Measurements from ENCODE around the gene GNAS-AS1.
A peak's percentile ranks its signal among the peaks of the same experiment; 100 is the strongest.
"Not testable (repeated sequence)": the region's sequence is repeated elsewhere in the genome, so short reads cannot be mapped to it uniquely, and the experiment has no call there.

Gene GNAS-AS1

DNA sequence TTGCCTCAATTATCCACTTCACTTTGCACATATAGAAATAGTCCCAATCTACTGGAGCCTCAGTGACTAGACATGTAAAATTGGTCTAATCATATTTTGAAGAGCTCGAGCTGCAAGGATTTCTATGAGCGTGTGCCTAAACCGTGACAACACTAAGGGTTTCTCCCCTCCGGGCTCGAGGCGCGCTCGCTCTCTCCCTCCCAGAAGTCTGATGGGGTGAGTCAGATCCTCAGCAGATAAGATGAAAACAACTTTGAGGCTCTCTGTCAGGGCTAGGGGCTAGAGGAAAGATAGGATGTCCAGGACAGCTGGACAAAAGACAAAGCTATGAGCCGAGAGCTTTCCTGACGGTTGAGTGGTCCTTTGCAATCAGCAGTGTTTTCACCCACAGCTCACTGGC, 16.8 kb downstream of the GNAS-AS1 start:
- DNase-seq, result no peak

DNA sequence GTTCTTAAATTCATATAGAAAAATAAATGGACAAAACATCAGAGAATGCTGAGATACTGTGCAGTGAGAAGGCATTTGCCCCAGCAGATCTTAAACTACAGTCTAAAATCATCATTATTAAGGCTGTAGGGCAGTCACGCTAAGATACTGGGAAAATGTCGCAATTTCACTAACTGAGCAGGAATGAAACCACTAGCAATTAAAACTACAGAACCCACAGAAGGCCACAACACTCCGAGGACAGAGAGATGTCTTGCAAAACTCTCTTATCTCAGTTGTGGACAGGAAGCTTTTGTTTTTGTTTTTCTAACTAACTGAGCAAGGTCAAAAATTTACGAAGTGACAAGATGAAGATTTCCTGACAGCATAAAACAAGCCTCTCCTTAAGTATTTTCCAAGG, 18.2 kb downstream of the GNAS-AS1 start:
- DNase-seq, result no peak

DNA sequence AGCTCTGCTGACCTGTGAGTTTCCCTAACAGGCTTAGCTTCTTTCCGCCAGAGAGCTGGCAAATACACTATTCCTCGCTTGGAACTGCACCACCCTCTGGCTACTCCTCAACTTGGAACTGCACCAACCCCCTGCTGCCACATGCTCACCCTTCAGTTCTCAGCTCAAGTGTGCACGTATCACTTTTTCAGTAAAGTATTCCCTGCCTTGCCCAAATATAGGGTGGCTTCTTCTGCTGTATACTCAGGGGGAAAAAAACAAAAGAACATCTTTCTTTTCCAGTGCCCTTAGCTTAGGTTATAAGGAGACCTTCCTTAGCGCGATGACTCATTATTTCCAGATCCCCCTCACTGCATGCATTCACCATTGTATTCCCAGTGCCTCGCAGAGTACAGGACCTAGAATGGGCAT, 21.2 kb downstream of the GNAS-AS1 start:
- DNase-seq, result no peak

DNA sequence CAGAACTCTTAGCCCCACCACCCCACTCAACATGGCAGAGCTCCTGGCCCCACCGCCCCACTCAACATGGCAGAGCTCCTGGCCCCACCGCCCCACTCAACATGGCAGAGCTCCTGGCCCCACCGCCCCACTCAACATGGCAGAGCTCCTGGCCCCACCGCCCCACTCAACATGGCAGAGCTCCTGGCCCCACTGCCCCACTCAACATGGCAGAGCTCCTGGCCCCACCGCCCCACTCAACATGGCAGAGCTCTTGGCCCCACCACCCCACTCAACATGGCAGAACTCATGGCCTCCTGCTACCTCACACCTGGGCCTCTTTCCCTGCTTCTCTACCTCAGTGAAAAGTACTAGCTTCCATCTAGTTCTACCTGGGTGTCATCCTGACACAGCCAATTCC, 21.9 kb downstream of the GNAS-AS1 start:
- DNase-seq, result not testable (repeated sequence)

DNA sequence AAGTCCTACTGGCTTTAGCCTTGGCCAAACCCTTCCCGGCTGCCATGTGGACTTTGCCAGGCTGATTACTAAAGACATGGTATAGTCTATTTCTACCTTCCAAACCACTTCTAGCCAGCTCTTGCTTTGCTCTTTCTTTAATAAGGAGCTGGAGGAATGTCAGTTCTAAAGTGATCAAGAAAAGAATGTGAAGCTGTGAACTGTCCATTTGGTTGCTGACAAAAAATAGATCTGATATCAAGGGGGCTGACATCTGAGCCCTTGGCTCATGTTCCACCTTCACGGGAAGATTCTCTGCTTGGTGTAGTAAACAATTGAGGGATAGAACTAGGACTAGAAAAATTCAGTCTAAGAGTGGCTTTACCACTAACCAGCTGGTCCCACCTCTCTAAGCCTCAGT, 22.6 kb downstream of the GNAS-AS1 start:
- no peak for DNase-seq

DNA sequence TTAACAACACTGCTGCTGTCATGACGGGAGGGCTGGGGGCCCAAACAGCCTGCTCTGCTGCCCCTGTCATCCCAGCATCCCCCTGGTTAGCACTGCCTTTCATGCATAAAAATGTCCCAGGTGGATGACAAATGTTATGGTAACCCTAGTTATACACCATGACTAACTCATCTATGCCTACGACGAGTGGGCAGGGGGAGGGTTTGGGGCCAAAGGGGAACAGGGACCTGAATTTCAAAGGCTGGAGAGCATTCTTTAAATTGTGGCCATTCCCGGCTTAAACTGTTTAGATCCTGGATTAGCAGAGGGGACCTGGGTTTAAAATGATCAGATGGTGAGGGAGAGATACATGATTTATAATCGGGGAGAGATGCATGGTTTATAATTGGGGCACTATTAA, 24.4 kb downstream of the GNAS-AS1 start:
- no peak for DNase-seq

DNA sequence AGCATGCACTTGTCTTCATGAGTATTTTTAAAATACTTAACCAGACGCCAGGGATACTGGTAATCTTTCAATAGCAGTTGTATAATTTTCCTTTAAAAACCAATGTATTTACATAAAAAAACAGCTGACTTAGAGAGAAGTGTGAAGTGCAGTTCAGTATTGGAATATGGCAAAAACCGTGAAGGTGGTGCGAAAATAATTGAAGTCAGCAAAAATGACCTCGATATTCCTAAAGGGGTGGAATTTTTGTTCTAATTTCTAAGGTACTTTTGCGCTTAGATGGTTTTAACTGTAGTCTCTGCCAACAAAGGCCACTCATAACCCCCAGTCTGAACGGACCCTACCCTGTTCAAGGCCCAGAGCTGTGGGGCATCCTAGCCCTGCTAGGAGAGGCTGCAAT, 25.3 kb downstream of the GNAS-AS1 start:
- no peak for DNase-seq

DNA sequence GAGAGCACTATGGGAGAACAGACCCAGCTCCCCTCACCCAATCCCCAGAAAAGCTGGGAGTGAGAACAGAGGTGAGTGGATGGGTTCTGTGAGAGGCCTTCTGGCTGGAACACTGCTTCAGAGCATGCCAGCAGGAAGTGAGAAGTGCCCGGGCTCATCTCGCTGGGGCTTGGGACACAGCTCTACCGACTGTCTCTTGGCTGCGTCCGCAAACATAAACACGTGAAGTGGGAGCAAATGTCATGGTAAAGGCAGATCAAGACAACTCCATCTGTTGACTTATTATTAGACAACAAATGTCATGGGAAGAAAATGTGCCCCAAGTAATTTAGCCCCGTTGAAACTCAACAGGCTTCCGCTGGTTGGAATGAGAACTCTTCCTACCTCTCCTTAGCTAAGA, 25.9 kb downstream of the GNAS-AS1 start:
- no peak for DNase-seq

DNA sequence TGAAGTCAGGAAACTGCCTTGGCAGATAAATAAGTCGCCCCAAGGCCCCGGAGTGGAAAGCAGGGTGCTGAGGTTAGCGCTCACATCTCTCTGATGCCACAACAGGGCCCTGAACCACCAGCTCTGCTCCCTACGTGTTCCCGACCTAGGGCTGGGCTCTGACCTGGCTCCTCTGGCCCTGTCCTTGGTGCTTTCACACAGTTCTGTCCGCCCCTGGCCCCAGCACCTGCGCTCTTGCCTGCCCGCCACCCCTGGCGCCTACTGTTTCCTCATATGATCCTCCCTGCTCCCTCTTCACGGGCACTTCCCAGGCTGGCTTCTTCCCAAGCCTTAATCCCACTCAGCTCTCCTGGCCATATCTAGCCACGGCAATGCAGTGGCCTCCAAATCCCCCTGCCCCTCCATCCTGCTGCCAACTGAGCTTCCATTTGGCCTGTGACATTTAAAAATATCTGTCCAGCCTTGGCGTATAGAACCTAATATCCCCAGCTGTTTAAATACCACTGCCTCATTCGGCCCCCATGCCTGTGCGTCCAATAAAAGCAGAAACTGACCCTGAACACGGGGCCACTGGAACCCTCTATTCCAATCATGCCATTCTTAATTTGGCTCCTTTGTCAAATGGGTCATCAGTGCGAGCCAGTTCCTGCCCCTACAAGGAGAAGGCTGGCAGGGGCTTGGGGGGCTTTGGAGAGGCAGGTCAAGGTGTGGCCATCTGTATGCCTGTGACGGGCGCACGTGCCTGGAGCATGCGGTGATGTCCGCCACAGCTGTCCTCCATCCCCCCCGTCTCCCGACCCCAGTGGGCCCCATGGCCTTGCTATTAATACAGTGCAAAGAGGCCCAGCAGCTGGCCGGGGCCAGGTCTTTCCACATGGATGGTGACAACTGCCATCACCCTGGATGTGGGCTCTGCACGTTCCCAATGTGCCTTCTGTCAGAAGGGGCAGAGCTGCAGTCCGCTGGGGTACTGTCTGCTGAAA, 27.7 kb downstream of the GNAS-AS1 start:
- DNase-seq, result no peak

DNA sequence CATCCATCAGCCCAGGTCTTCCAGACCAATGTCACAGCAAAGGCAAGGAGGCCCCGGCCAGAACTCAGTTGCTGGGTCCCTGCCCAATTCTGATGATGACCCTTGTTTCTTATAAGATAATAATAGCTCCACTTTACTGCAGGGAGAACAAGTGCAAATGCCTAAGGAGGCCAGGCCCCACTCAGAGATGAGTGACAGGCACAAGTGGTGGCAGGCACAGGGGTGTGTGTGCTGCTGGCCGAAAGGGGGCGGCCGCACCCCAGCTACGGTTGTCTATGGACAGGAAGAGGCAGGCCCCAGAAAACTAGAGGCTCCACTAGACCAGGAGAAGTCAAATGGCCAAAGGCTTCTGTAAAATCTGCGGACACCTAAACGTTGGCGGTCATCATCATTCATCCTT, 28.6 kb downstream of the GNAS-AS1 start:
- DNase-seq, result no peak

DNA sequence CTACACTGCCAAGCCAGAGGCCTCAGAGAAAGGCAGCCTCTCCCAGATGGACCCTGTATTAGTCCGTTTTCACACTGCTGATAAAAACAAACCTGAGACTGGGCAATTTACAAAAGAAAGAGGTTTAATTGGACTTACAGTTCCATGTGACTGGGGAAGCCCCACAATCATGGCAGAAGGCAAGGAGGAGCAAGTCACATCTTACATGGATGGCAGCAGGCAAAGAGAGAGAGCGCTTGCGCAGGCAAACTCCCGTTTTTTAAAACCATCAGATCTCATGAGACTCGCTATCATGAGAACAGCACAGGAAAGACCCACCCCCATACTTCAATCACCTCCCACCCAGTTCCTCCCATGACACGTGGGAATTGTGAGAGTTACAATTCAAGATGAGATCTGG, 30.2 kb downstream of the GNAS-AS1 start:
- DNase-seq, result not testable (repeated sequence)

DNA sequence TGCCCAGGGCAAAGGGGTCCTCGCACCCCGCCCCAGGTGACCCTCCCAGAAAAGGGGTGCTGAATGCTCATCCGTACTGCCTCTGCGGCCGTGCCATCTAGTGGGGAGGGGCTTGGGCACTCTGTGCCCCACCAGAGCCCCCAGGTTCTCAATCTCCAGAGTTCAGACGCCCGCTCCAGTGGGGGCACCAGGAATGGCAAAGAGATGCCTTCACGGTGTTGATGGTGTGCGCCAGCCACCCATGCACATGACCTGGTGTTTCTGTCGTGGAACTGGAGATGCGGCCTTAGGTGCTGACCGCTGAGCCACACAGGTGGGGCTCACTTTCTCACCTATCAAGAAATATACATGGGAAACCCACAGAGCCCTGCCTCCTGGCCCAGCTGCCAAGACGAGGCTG, 30.8 kb downstream of the GNAS-AS1 start:
- DNase-seq, result no peak

DNA sequence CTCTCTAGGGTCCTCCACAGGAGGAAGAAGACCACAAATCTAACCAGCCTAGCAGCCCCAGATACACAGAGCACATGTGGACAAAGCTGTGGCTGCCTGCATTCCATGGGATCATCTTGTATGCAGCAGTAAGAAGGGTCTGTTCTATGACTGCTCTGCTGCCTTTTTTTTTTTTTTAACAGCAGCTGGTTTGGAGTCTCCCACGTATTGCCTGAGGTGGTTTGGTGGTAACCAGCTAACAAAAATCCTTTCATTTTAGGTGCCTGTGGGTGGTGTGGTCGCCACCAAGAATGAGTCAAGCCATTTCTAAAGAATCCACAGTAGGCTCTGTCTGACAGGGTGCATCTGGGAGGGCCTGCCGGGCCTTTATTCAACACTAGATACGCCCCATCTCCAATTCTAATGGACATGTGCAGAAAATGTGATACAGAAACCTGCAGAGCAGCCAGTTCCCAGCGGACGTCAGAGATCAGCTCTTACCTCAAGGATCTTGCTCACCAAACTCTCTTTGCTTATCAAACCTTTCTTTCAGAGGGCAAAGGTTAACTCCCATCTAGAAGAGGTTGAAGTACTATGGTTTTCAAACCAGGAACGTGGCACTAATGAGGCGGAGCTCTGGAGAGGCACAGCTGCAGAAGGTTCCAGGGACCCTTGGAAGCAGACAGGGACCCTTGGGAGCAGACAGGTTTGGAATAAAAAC, 32.0 kb downstream of the GNAS-AS1 start:
- peak; percentile 47 for DNase-seq

DNA sequence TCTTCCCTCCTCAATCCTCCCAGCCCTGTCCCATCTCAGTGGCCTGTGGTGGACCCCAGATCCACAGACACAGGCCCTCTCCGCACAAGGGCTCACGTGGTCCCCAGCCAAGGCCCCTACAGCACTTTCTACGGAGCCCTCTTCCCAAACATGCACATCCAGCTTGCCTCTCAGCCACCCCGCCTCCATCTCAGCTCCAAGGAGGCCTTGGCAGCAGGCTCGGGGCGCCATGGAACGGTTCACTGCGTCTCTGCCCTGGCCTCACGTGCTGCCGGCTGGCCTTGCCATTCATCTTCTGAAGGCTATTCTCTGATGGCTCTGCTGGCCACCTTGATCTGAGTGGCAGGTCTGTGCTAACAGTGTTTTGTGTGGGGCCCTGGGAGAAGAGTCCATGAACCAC, 33.0 kb downstream of the GNAS-AS1 start:
- no peak for DNase-seq

DNA sequence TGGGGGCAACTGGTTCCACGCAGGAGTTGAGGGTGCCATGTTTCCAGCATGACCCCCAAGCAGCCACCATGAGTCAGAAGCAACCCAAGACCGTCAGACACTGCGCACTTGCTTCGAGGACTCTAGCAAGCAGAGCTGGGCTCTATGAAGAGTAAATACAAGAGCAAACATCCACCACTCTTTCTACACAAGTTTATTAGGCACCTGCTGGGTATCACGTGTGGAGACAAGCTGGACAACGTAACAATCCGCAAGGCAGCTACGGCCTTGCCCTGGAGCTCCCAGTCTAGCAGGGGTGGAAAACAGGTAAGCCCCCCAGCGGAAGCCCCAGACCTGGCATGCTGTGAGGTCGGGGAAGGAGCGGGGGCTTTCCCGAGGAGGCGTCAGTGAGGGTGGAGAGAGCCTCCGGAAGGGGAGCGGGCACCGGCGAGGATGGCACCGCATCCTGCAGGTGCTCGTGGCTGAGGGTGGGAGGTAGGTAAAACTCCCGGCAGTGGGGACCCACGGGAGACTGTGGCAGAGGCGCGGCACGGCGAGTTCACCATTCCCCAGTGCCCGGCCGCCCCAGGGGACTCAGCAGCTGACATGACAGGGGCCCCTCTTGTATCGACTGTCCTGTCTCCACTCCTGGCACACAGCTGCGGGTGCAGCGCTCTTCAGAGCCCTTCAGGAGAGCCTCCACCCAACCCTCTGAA, 33.6 kb downstream of the GNAS-AS1 start:
- no peak for DNase-seq

DNA sequence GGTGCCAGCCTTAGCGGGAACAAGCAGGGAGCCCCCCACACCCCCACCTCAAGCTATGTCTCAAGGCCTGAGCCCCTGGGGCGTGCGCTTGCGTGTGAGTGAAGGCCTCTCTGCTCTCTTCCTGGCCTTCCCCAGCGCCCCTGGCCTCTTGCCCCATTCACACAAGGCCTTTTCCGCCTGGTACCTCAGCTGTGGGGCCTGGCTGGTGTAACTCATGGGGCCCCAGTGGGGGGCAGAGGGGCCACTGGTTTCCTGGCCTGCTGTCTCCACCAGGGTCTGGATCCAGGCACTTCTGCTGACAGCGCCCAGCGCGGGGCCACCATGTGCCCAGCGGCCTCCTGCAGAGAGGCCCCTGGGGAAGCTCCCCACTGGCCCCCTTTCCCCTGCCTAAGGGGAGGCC, 34.7 kb downstream of the GNAS-AS1 start:
- DNase-seq, result no peak

DNA sequence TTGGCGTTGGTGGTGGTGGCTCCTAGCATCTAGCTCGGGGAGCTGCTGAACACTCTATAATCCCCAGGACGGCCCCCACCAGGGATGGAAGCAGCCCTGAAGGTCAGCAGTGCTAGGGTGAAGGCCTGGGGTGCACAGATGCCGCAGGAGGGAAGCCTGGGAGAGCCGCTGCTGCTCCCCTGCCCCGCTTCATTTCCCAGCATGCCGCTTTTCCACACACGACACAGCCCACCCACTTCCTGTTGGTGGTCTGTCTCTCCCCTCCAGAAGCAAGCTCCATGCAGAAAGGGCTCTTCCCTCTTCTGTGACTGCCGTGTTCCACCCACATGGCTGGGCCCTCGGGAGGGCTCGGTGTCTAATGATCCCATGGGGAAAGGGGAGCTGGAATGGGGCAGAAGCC, 35.3 kb downstream of the GNAS-AS1 start:
- no peak for DNase-seq

DNA sequence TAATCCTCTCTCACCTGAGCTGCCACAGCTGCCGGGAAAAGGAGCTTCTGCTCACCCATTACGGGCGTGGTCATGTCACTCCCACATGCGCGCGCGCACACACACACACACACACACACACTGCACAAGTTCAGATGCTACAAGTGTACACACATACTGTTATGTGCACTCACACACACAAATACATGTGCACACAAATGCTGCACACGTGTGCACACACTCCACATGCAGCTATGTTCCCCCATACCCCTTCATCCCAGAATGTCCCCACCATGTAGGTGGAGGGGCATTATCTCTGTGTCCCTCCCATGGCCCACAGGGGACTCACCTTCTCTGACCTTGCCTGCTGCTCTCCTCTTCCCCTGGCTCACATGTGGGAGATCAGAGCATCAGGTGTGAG, 37.3 kb downstream of the GNAS-AS1 start:
- DNase-seq, result no peak

DNA sequence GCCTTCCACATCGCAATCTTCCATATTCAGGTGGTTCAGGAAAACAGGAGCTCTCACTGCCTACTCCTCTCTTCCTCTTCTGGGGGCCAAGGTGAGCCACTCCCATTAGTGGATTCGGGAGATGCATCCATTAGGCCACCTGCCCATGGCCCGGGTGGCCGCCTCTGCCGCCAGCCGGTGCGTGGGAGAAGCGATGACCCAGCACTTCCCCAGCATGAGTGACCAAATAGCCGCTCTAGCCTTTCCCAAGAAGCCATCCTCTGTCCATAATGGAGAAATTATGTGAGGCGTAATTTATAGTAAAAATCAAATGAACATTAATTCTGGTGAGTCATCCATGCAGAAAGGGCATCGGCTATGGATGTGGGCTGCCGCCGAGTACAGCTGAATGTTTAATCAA, 39.4 kb downstream of the GNAS-AS1 start:
- no peak for DNase-seq

DNA sequence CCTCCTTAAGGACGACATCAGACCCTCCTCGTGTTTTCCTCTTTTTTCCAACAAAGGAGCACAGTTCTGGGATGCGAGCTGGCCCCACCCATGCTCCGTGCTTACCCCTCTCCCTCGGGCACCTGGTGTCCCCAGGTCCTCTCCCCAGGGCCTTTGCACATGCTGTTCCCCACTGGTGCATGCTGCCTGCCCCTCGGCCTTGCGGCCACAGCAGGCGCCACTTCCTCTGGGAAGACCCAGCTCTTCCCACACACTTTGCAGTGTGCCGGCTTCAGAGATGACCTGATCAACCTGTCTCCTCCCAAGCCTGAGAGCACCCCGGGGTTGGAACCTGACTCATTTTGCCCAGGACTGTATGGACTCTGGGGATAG, 39.8 kb downstream of the GNAS-AS1 start:
- DNase-seq, result no peak

DNA sequence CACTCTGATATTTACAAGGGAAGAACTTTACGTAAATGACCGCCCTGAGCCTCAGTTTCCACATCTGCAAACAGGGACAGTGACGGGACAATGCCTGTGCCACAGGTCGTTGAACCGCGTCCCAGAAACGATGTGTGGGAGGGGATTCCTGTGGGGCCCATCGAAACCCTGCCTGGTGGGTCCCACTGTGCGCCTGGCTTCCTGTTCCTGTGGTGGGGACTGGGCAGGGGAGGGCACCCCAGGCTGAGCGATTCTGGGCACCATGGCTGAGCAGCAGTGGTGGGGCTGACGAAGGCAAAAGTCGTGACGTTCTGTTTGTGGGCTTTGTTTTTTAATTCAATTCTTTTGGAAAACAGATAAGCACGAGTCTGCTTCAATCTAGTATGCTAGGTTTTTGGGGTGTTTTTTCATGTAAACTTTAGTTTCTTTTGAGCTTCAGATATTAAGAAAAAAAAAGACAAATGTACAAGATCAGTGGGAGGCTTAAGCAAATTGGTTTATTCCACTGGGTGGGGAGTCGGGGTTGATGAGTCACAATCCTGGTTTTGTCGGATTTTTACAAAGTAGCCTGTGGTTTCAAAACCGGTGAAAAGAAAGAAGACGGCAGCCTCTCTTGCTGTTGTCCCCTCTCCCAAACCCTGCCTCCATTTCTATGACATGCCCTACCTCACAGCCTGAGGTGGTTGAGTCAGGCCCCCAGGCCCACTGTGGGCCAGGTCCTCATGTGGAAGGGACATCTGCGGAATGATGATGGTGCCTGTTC, 40.4 kb downstream of the GNAS-AS1 start:
- no peak for DNase-seq

DNA sequence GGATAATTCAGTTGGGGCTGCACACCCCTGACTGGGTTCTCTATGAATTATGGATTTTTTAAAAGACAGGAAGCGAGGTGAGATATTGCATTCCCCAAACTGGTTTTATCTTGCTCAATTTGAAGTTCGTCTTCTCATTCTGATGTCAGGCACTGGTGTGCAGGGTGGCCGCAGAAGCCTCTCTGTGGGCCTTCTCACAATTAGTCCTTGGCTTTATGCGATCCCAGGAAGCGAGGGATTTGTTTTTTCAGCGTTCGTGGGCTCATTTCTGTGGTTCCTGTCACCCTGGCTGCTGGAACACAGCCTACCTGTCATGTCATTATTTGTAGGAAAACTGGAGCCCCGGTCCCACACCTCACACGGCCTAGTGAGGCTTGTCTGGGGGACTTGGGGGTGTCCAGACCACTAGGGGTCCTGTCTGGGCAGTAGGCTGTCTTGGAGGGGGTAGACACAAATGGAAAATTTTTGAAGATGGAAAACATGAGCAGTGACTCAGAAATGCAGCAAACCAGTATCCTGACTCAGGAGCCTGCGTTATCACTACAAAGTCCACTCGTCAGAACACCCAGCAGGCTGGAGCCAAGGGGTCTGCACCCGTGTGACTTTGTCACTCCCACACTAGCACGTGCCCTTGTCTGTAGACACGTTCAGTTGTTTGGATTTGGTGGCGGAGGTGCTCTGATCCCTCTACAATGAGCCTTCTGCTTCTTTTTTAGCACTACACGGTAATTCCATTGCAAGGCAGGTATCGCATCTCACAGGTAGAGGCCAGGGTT, 42.2 kb downstream of the GNAS-AS1 start:
- DNase-seq, result no peak
